Astrocyte (in vitro differentiated cells and primary cell): Measurements from ENCODE around the gene CKLF.

ENCODE experiments used
- CTCF ChIP-seq: IDR thresholded peaks from 2 replicates; pipeline ENCODE4 v1.5.1; 2011; ENCODE audit warnings: low read depth, mild to moderate bottlenecking, inconsistent platforms, low read length, moderate library complexity; ENCODE audit not compliant: insufficient read depth
- EZH2 ChIP-seq: IDR thresholded peaks from 2 replicates; pipeline ENCODE4 v1.6.1; 2012; ENCODE audit warnings: mild to moderate bottlenecking, low read length, inconsistent platforms; ENCODE audit not compliant: insufficient read depth

GRCh38 chr16:66512272-66513110, 39.9 kb upstream of the CKLF start:
- no peak for TF ChIP-seq CTCF
- TF ChIP-seq EZH2, result no peak
